HL-60 (cell line): ENCODE measurements around the gene BAG3.

Experiments used
- DNase-seq, 2 experiments: peaks; one replicate each; pipeline ENCODE4 v3.0.0-alpha.2; 2010 to 2020; ENCODE audit warnings: low read depth in 1 of 2, low spot score in 1 of 2
- H3K27ac ChIP-seq: fragments of 250-450 bp; sonication (Bioruptor Pico); replicated peaks from 2 replicates; pipeline ENCODE4 v1.5.1; 2020; ENCODE audit warnings: mild to moderate bottlenecking, moderate library complexity
- H3K27me3 ChIP-seq: fragments of 250-450 bp; sonication (Bioruptor Pico); 2 replicates; pipeline ENCODE4 v1.5.1; 2021; ENCODE audit warnings: mild to moderate bottlenecking, moderate library complexity; ENCODE audit not compliant: insufficient read depth, poor library complexity, severe bottlenecking
- H3K4me3 ChIP-seq: replicated peaks from 2 replicates; pipeline ENCODE4 v1.5.1; 2011; ENCODE audit warnings: mild to moderate bottlenecking, control low read depth, low read length; ENCODE audit not compliant: insufficient read depth
- GABPA ChIP-seq: IDR thresholded peaks from 2 replicates; pipeline ENCODE4 v1.6.1; 2012; ENCODE audit warnings: low read depth
- POLR2AphosphoS5 ChIP-seq: IDR thresholded peaks from 2 replicates; pipeline ENCODE4 v1.6.1; 2012; ENCODE audit warnings: low read depth
- SPI1 ChIP-seq: IDR thresholded peaks from 2 replicates; pipeline ENCODE4 v1.6.1; 2012; ENCODE audit warnings: low read depth, mild to moderate bottlenecking, borderline replicate concordance
- TF ChIP-seq, protein P1 (sequence below): IDR thresholded peaks from one replicate; pipeline ENCODE4 v1.5.1; 2011; ENCODE audit warnings: low read length, control low read depth, inconsistent platforms; ENCODE audit not compliant: insufficient read depth
- TF ChIP-seq, protein P2 (sequence below): IDR thresholded peaks from 2 replicates; pipeline ENCODE4 v1.6.1; 2012; ENCODE audit warnings: low read depth; ENCODE audit not compliant: insufficient replicate concordance

The BAG3 gene

DNA sequence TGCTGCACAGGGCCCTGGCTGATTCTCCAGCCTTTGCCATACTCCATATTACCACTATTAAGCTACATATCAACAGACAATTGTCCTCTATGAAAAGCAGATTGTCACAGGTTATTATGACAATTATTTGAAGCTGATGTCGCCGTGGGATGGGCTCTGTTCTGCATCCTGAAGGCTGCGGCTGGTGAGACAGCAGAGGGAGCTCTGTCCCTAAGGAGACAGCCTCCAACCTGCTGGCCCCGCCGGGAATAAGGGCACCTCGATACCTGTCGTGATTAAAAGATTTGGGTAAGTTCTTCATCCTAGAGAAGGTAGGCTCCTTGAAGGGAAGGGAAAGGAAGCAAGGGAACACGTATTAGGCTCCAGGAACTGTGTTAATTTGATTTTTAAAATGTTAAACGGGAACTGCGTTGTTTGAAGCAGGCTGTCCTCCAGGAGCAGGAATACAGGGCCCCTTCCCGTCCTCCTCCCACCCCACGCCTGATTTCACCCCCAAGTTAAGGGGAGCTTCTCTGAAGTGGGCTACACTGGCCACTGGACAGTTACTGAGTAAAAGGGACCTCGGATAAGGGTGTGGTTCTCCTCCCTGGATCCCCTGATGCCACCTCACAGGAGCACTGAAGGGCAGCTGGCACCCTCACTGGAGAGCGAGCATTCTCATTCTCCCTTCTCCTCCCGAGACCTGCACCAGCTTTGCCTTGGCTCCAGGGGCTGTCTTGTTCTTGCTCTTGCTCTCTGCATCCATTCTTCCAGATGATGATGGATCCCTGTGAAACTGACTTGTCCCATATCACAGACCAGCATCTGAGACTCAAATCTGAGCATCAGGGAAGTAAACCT lies 42.6 kb upstream of the BAG3 start:
- peak in 1 of 2 experiments; percentile 33 for DNase-seq
- H3K27me3 ChIP-seq, result no peaks in the 10 kb centered on the region
- TF ChIP-seq POLR2AphosphoS5, result no peak
- no peak for TF ChIP-seq SPI1
- TF ChIP-seq, protein P1, sequence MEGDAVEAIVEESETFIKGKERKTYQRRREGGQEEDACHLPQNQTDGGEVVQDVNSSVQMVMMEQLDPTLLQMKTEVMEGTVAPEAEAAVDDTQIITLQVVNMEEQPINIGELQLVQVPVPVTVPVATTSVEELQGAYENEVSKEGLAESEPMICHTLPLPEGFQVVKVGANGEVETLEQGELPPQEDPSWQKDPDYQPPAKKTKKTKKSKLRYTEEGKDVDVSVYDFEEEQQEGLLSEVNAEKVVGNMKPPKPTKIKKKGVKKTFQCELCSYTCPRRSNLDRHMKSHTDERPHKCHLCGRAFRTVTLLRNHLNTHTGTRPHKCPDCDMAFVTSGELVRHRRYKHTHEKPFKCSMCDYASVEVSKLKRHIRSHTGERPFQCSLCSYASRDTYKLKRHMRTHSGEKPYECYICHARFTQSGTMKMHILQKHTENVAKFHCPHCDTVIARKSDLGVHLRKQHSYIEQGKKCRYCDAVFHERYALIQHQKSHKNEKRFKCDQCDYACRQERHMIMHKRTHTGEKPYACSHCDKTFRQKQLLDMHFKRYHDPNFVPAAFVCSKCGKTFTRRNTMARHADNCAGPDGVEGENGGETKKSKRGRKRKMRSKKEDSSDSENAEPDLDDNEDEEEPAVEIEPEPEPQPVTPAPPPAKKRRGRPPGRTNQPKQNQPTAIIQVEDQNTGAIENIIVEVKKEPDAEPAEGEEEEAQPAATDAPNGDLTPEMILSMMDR, result peak; percentile 44
- TF ChIP-seq, protein P2, sequence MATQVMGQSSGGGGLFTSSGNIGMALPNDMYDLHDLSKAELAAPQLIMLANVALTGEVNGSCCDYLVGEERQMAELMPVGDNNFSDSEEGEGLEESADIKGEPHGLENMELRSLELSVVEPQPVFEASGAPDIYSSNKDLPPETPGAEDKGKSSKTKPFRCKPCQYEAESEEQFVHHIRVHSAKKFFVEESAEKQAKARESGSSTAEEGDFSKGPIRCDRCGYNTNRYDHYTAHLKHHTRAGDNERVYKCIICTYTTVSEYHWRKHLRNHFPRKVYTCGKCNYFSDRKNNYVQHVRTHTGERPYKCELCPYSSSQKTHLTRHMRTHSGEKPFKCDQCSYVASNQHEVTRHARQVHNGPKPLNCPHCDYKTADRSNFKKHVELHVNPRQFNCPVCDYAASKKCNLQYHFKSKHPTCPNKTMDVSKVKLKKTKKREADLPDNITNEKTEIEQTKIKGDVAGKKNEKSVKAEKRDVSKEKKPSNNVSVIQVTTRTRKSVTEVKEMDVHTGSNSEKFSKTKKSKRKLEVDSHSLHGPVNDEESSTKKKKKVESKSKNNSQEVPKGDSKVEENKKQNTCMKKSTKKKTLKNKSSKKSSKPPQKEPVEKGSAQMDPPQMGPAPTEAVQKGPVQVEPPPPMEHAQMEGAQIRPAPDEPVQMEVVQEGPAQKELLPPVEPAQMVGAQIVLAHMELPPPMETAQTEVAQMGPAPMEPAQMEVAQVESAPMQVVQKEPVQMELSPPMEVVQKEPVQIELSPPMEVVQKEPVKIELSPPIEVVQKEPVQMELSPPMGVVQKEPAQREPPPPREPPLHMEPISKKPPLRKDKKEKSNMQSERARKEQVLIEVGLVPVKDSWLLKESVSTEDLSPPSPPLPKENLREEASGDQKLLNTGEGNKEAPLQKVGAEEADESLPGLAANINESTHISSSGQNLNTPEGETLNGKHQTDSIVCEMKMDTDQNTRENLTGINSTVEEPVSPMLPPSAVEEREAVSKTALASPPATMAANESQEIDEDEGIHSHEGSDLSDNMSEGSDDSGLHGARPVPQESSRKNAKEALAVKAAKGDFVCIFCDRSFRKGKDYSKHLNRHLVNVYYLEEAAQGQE, result no peak
- no peak overlapping the region for H3K4me3 ChIP-seq
- H3K27ac ChIP-seq, result no peak overlapping the region

DNA sequence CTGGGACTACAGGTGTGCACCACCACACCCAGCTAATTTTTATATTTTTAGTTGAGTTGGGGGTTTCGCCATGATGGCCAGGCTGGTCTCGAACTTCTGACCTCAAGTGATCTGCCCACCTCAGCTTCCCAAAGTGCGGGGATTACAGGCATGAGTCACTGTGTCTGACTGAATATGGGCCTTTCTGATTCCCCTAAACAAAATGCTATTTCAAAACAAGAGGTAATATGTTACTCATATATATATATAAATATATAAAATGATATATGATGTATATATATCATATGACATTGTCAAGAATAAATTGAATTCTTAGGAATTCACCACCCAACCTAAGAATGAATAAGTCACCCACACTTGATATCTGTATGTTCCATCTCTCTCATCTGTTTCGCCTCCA lies 41.7 kb upstream of the BAG3 start:
- Histone ChIP-seq H3K27ac (no peak overlapping the region), H3K27me3 (no peaks in the 10 kb centered on the region), H3K4me3 (no peak overlapping the region)
- TF ChIP-seq GABPA (no peak), POLR2AphosphoS5 (no peak)
- DNase-seq, result no peak

DNA sequence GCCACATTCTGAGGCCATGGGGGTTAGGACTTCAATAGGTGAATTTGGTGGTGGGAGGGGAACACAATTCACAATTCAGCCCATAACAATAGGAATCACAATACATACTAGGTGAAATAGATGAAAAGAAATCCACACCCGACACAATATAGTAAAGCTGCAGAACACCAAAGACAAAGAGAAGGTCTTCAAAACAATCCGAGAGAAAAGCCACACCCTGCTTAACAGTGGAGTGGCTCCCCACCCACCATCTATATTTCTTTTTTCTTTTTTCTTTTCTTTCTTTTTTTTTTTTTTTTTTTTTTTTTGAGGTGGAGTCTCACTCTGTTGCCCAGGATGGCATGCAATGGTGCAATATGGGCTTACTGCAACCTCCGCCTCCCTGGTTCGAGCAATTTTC lies 39.7 kb upstream of the BAG3 start:
- no peak overlapping the region for H3K27ac ChIP-seq
- H3K4me3 ChIP-seq, result no peak overlapping the region
- no peaks in the 10 kb centered on the region for H3K27me3 ChIP-seq
- TF ChIP-seq GABPA (no peak), SPI1 (no peak), POLR2AphosphoS5 (no peak)
- TF ChIP-seq, protein P2, result no peak
- TF ChIP-seq, protein P1, result no peak
- DNase-seq, result no peak

DNA sequence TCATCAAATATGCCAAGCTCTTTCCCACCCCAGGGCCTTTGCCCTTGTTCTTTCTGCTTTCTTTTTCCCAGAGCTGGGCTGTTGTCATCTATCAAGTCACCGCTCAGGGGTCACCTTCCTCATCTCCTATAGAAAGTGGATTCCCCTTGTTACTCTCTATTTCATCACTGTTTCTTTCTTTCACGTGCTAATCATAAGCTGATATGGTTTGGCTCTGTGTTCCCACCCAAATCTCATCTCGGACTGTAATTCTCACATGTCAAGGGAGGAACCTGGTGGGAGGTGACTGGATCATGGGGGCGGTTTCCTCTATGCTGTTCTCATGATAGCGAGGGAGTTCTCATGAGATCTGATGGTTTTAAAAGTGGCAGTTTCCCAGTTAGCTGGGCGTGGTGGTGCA lies 37.4 kb upstream of the BAG3 start:
- H3K27me3 ChIP-seq, result no peaks in the 10 kb centered on the region

More for the DNA sequence above, 37.4 kb upstream of the BAG3 start:
- H3K27ac ChIP-seq, result no peak overlapping the region
- TF ChIP-seq, protein P1, result no peak
- TF ChIP-seq SPI1, result no peak
- no peak for TF ChIP-seq POLR2AphosphoS5
- no peak for TF ChIP-seq GABPA
- TF ChIP-seq, protein P2, result no peak
- H3K4me3 ChIP-seq, result no peak overlapping the region
- DNase-seq, result no peak
